CD4-positive, alpha-beta T cell treated with Interleukin-4 for 4 hours (primary cell): ENCODE data around the gene TCEANC.
"Not testable (repeated sequence)": the region's sequence is repeated elsewhere in the genome, so short reads cannot be mapped to it uniquely, and the experiment has no call there.

Experiments
- DNase-seq: peaks from one replicate; pipeline ENCODE4 v3.0.0-alpha.2; 2020

The TCEANC gene, protein sequence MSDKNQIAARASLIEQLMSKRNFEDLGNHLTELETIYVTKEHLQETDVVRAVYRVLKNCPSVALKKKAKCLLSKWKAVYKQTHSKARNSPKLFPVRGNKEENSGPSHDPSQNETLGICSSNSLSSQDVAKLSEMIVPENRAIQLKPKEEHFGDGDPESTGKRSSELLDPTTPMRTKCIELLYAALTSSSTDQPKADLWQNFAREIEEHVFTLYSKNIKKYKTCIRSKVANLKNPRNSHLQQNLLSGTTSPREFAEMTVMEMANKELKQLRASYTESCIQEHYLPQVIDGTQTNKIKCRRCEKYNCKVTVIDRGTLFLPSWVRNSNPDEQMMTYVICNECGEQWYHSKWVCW

DNA sequence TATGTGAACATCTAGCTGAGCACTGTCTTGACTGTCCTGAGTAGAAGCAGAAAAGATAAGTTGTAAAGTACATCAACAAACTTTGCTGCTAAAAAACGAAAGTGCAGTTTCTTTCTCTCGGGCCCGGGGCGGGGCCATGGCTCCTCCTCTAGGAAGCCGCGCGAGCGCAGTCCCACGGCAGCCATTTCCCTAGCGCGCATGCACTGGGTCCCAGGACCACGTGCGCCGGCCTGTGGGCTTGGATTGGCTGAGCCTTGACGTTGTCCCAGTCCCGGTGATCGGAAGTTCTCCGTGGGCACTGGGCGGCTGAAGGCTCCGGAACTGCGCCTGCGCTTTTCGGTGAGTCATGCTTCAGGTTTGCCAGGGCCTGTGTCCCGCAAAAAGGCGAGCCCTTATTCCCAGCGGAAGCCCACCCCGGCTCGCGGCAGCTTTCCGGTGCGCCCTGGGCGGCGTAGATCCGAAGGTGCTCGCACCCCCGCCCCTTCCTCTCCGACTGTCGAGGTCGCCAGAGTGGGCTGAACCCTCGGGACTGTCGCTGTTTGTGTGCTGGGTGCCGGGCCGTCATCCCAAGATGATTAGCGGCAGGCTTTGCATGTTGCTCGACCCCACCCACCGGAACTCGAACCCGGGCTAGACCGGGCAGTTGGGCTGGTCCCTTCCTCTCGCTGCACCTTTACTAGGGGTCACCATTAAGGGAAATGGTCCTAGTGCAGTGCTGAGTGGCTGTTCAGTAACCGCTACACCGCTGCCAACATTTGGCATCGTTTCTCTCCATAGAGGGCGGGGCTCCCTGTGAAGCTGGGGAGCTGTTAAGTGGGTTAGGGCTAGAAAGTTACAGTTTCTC lies at the start of gene TCEANC:
Gene TCEANC, plus strand, starts transcription at position 292 of the 844 bp plus-strand sequence. CDS start 9,368 bp downstream, outside the sequence.
- DNase-seq, result peak; percentile 95

- DNase-seq, result no peak
These were observed 47.3 kb upstream of the TCEANC start for GRCh38 chrX:13605611-13606010.

DNA sequence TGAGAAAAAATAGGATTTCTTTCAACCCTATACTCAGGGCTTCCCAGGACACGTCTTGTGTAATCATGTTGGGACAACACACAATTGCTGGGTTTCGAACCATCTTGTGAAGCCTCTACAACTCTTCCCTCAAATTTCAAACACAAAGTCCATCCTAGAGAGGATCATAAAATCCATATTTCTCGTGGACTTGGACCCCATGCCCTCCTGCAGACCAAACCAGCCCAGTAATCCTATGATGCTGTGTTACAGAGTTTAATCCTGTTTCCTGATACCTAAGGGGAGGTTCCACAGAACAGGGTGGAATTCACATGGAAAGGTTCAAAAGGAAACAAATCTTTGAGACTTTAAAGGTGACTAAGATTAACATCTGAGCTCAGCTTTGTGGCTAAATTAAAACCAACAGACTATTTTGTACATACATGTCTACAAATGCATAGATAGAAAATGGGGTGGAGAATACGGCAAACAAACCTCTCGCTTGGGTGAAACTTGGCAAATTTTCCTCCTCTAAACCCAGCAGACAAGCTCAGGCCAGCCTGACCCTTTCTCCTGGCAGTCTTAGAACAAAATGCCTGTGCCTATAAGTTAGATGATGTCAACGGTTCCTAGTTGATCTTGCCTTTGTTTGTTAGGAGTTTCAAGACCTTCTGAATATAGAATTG lies 45.5 kb upstream of the TCEANC start:
- DNase-seq, result no peak

DNA sequence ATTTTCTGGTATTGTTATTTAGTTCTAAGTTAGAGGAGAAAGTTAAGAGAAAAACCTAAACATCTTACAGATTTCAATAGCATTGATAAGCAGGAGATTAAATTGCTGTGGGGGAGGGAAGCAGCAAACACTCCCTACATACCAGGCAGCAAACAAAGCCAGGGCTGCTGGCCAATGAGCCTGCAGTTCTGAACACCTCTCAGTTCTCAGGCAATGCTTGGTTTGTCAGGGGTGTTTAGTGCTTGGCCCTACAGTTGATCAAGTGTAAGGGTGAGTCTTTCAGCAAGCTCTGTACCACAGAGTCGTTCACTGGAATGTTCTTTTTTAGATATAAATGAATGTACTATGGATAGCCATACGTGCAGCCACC lies 45.0 kb upstream of the TCEANC start:
- no peak for DNase-seq

DNA sequence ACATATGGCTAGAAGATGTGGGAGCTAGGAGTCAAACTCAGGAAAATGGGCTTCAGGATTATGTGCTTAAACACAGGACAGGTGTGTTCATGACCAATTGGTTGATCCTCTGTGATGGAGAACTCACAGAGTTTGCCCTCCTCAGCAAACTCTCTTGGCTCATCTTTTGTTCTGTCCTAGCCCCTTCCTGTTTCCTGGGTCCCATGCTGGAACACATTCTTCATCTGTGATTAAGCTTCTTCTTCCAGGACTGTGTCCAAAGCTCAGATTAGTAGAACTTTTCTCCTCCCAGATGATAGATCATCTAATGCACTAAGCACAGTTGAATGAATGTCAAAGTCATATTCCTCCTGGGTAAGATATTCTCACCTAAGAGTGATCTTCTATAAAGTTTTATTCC lies 38.8 kb upstream of the TCEANC start:
- DNase-seq, result no peak

DNA sequence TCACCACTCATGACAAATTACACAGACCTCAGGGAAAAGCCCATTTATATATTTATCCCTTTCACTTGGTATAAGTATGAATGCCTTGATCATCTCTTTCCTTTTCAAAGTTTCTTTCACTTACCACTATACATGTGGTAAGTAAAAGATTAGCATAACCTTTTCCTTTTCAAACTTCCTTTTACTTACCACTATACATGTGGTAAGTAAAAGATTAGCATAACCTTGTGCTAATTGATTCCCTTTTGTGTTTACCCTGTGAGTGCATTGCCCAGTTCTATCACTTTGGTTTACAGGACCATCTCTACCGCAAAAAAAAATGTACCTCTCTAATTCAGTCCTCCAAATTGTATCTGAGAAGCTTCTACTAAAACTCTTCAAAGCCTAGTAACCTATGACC lies 32.7 kb upstream of the TCEANC start:
- no peak for DNase-seq

GRCh38 chrX:13622401-13622964 lies 30.5 kb upstream of the TCEANC start:
- no peak for DNase-seq

GRCh38 chrX:13627306-13627705 lies 25.6 kb upstream of the TCEANC start:
- DNase-seq, result no peak

GRCh38 chrX:13637224-13637623 lies 15.7 kb upstream of the TCEANC start:
- DNase-seq, result not testable (repeated sequence)

DNA sequence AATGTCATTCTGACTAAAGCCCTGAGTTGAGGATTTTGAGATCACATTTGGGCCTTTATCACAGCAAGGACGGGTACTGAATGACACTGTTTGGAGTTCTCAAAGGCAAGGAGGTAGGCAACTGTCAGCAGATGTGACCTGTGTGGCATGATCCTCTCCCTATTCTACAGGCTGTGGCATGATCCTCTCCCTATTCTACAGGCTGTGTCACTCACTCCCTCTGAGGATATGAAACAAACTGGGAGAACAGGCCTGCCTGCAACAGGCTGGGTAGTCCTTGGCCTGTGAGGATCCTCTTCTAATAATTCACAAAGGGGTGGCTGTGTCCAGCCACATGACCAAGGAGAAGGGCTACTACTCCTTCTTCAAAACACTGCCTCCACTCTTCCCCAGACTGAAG lies 14.9 kb upstream of the TCEANC start:
- no peak for DNase-seq

DNA sequence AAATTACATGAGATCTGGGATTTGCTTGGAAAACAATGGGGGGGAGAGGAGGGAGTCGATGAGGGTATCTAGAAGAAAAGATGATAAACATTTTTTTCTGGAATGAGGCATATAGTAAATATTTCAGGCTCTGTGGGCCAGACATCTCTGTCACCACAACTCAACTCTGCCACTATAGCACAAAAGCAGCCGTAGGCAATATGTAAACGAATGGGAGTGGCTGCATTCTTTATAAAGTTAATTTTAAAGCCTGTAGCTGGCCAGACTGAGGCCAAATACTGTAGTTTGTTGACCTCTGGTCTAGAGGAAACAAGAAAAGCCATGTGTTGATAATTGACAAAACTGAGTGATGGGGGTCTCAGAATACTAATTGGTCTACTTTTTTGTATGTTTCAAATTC lies 14.1 kb upstream of the TCEANC start:
- no peak for DNase-seq

- not testable (repeated sequence) for DNase-seq
These were observed 11.3 kb upstream of the TCEANC start for GRCh38 chrX:13641684-13642083.

GRCh38 chrX:13645464-13646153 lies 7.3 kb upstream of the TCEANC start:
- DNase-seq, result no peak

GRCh38 chrX:13646154-13646549 lies 6.8 kb upstream of the TCEANC start:
- DNase-seq, result no peak

DNA sequence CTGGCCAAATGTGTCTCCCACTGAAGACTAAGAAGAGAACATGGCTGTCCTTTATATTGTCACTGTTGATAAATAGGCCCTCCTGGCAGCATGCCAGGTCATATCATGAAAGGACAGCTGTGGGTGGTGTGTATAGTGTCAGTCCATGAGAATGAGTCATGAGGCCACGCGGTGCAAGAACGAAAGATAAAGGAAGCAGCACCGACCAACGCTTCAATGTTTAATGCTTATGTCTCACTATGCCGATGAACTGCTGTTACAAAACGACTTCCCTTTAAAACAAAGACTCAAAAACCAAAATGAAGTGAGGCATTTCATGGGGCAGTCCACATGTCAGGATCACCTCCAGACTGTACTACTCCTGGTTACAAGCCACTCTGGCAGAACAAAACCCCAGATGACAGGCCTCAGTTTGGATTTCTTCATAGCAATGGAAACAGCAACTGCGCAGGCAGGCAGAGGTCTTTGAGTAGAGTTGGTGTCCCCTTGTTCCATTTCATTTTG lies 5.2 kb upstream of the TCEANC start:
- DNase-seq, result peak; percentile 85

- DNase-seq, result not testable (repeated sequence)
These were observed 4.6 kb upstream of the TCEANC start for GRCh38 chrX:13648336-13648735.

GRCh38 chrX:13649838-13650237 lies 3.1 kb upstream of the TCEANC start:
- DNase-seq, result no peak

DNA sequence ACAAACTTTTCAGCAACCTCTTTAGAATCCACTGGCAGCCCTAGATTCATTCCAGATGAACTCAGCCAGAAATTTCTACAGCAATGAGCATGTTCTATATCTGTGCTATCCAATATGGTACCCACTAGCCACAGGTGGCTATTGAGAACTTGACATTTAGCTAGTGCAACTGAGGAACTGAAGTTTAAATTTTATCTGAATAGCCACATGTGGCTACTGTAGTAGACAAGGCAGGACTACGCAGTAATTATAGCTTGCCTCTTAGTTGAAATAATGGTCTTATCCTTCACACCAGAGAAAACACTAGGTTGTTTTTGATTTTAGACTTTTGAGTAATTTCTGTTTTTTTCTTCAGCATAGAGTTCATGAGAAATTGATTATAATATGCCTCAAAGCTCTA lies 2.6 kb upstream of the TCEANC start:
- DNase-seq, result no peak

- DNase-seq, result no peak
These were observed 1.8 kb upstream of the TCEANC start for GRCh38 chrX:13651150-13651549.

DNA sequence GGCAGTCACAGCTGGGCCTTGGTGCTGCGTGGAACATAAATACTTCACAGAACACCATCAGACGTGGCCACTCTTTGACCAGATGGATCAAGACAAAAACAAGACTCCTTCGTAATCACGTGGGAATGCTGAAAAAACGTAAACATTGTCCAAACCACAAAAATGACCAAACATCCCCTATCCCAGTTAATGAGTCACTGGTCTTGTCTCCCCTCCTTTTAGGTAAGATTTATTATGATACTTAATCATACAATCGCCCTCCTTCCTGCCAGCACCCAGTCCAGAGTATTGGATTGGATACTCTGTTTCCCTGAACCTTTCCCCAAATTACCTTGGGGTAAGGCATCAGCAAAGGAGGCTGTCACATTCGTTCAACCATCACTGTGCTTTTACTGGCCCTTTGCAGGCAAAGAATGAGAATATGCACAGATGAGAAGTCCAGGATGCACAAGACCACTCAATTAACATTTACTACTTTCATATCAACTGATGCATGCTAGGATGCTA lies 601 bp upstream of the TCEANC start:
- no peak for DNase-seq

DNA sequence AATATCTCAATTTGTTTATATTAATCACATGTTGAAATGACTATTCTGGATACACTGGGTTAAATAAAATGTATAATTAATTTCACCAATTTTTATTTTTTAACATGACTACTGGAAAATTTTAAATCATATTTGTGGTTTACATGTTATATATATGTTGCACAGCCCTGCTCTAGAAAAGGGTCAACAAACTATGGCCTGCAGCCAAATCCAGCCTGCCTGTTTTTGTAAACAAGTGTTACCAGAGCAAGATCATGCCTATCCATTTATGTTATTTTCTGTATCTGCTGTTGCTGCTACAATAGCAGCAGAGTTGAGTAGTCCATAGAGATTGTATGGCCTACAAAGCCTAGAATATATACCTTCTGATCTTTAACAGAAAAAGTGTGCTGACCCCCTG lies 1.2 kb downstream of the TCEANC start:
- no peak for DNase-seq

DNA sequence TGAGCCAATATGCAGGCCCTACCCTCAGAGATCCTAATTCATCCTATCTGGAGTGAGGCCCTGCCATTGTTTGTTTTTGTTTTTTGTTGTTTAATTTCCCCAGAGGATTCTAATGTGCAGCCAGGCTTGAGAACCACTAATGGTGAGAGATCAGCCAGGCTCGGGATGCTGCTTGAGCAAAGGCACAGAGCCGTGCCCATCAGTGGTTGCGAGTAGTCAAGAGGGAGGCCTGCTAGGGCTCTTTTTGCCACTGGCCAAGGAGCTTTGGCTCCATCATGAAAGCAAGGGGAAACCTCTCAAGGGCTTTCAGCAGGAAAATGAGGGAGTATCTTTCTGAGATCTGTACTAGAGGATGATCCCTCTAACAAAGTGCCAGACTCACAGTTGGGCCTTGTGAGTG lies 2.7 kb downstream of the TCEANC start:
- DNase-seq, result no peak
